ENCODE data around the gene SHANK2.

The SHANK2 gene

GRCh38 chr11:71218789-71219499, 33.4 kb downstream of the SHANK2 start:
- no peak for DNase-seq

GRCh38 chr11:71215425-71215965, 36.9 kb downstream of the SHANK2 start:
- DNase-seq, result no peak

GRCh38 chr11:71214553-71215424, 37.6 kb downstream of the SHANK2 start:
- no peak for DNase-seq

GRCh38 chr11:71213696-71214552, 38.5 kb downstream of the SHANK2 start:
- no peak for DNase-seq

GRCh38 chr11:71212871-71213559, 39.4 kb downstream of the SHANK2 start:
- no peak for DNase-seq

- DNase-seq, result no peak
These were observed 40.7 kb downstream of the SHANK2 start for GRCh38 chr11:71211631-71212030.

- no peak for DNase-seq
These were observed 41.5 kb downstream of the SHANK2 start for GRCh38 chr11:71210861-71211260.

GRCh38 chr11:71209656-71210055, 42.7 kb downstream of the SHANK2 start:
- DNase-seq, result no peak

GRCh38 chr11:71209181-71209580, 43.2 kb downstream of the SHANK2 start:
- no peak for DNase-seq

- no peak for DNase-seq
These were observed 44.2 kb downstream of the SHANK2 start for GRCh38 chr11:71208011-71208774.

- no peak for DNase-seq
These were observed 44.8 kb downstream of the SHANK2 start for GRCh38 chr11:71207563-71207962.

- no peak for DNase-seq
These were observed 46.2 kb downstream of the SHANK2 start for GRCh38 chr11:71206186-71206585.

- DNase-seq, result no peak
These were observed 47.4 kb downstream of the SHANK2 start for GRCh38 chr11:71204748-71205664.

- DNase-seq, result no peak
These were observed 48.1 kb downstream of the SHANK2 start for GRCh38 chr11:71204294-71204693.

GRCh38 chr11:71203681-71204080, 48.7 kb downstream of the SHANK2 start:
- DNase-seq, result no peak

- no peak for DNase-seq
These were observed 49.4 kb downstream of the SHANK2 start for GRCh38 chr11:71202966-71203365.

GRCh38 chr11:71202598-71202944, 49.8 kb downstream of the SHANK2 start:
- DNase-seq, result no peak
